Measurements from ENCODE around the gene ARHGAP22. TPM values are rescaled to one million over a fixed set of nuclear protein-coding genes. Genes with fewer than 3 reads are reported as not detected.

The ARHGAP22 gene
- total RNA-seq, 1 experiment from 2014 or later, result 0.24 TPM

Small RNA genes within 50 kb of the gene (small RNA-seq; reads per million reads assigned to genes)
- 0 reads per million in 2 experiments for gene AC016397.1

Other genes starting within 250 kb of the ARHGAP22 start
- not detected in 2 replicates for gene WDFY4, start 79.8 kb upstream of the ARHGAP22 start, total RNA-seq (2014; rRNA removed; shearing (Covaris generic))